ENCODE measurements around the gene SEPTIN5. TPM values are rescaled to one million over a fixed set of nuclear protein-coding genes. Genes with fewer than 3 reads are reported as not detected.

The SEPTIN5 gene
- polyA plus RNA-seq, 1 experiment = 38.8 TPM

DNA sequence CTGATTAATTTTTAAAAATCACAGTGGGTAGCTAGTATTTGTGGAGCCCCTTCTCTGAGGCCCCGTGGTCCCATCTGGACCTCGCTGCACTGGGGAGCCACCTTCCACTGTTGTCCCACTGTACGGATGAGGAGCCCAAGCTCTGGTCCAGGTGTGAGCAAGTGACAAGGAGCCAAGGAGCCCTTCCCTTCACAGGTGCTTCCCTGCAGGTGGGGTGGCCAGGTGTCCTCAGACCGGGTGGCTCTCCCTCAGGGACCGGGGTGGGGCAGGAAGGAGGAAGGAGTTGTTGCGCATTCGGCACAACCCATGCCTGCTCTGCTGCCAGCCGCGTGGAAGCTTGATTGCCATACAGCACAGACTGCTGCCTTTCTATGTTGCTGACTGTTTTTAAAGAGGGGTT is 10.4 kb upstream of the SEPTIN5 start:
- CTCF ChIA-PET = interaction anchor here (0.8 to 1.8 kb wide), 2 partner anchors 8 to 24 kb away, joined by 3 to 4 read pairs; no protein-coding TSS in a partner anchor
- Histone ChIP-seq H3K27me3 (ENCODE audit: control insufficient read depth, insufficient read depth, low read length) (peaks cover 4% of the 10 kb centered on the region), H3K4me3 (ENCODE audit: low read depth, low read length) (no peak overlapping the region), H3K36me3 (ENCODE audit: control insufficient read depth, insufficient read depth, low read length) (no peaks in the 10 kb centered on the region)
- POLR2A ChIA-PET = no interaction called here
- DNase-seq (ENCODE audit: low read depth) = no peak
- TF ChIP-seq, protein P1, sequence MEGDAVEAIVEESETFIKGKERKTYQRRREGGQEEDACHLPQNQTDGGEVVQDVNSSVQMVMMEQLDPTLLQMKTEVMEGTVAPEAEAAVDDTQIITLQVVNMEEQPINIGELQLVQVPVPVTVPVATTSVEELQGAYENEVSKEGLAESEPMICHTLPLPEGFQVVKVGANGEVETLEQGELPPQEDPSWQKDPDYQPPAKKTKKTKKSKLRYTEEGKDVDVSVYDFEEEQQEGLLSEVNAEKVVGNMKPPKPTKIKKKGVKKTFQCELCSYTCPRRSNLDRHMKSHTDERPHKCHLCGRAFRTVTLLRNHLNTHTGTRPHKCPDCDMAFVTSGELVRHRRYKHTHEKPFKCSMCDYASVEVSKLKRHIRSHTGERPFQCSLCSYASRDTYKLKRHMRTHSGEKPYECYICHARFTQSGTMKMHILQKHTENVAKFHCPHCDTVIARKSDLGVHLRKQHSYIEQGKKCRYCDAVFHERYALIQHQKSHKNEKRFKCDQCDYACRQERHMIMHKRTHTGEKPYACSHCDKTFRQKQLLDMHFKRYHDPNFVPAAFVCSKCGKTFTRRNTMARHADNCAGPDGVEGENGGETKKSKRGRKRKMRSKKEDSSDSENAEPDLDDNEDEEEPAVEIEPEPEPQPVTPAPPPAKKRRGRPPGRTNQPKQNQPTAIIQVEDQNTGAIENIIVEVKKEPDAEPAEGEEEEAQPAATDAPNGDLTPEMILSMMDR (IDR thresholded peaks at IDR 0.05; ENCODE audit: insufficient read depth, low read depth, low read length) = no peak

GRCh38 chr22:19704355-19705015 is 9.8 kb upstream of the SEPTIN5 start:
- DNase-seq (ENCODE audit: low read depth) = no peak
- TF ChIP-seq, protein P1 (IDR thresholded peaks at IDR 0.05; ENCODE audit: insufficient read depth, low read depth, low read length) = no peak
- CTCF ChIA-PET = interaction anchor here (0.7 to 0.8 kb wide), 2 partner anchors 25 kb away, joined by 3 read pairs; no protein-coding TSS in a partner anchor
- POLR2A ChIA-PET = no interaction called here
- H3K27me3 ChIP-seq (ENCODE audit: control insufficient read depth, insufficient read depth, low read length) = peaks cover 4% of the 10 kb centered on the region
- no peak overlapping the region for H3K4me3 ChIP-seq (ENCODE audit: low read depth, low read length)
- H3K36me3 ChIP-seq (ENCODE audit: control insufficient read depth, insufficient read depth, low read length) = no peaks in the 10 kb centered on the region

GRCh38 chr22:19705181-19705934 is 8.9 kb upstream of the SEPTIN5 start:
- POLR2A ChIA-PET = no interaction called here
- no peaks in the 10 kb centered on the region for H3K36me3 ChIP-seq (ENCODE audit: control insufficient read depth, insufficient read depth, low read length)
- TF ChIP-seq, protein P1 (IDR thresholded peaks at IDR 0.05; ENCODE audit: insufficient read depth, low read depth, low read length) = 0 out of 2 replicates have a peak, but pooled peaks have one; percentile 3
- DNase-seq (ENCODE audit: low read depth) = no peak
- no peak overlapping the region for H3K4me3 ChIP-seq (ENCODE audit: low read depth, low read length)
- peaks cover 4% of the 10 kb centered on the region for H3K27me3 ChIP-seq (ENCODE audit: control insufficient read depth, insufficient read depth, low read length)
- CTCF ChIA-PET = interaction anchor here (0.7 kb wide), 1 partner anchor 26 kb away, joined by 3 read pairs; no protein-coding TSS in a partner anchor

GRCh38 chr22:19706661-19707151 is 7.6 kb upstream of the SEPTIN5 start:
- Histone ChIP-seq H3K27me3 (ENCODE audit: control insufficient read depth, insufficient read depth, low read length) (peaks cover 6% of the 10 kb centered on the region), H3K4me3 (ENCODE audit: low read depth, low read length) (no peak overlapping the region), H3K36me3 (ENCODE audit: control insufficient read depth, insufficient read depth, low read length) (no peaks in the 10 kb centered on the region)
- ChIA-PET CTCF (no interaction called here), POLR2A (no interaction called here)
- DNase-seq (ENCODE audit: low read depth) = no peak
- TF ChIP-seq, protein P1 (IDR thresholded peaks at IDR 0.05; ENCODE audit: insufficient read depth, low read depth, low read length) = no peak

All from BJ (cell line).